Natural killer cell (primary cell): ENCODE results near the gene SHROOM3. TPM values are rescaled to one million over a fixed set of nuclear protein-coding genes. Genes with fewer than 3 reads are reported as not detected.

ENCODE experiments used
- ATAC-seq, 3 donors: fragments of 150-1000 bp in 2 of 3; fragments of 200-7000 bp in 1 of 3; cut with Tn5 transposase; 1 replicate in 1 of 3; 2 replicates in 2 of 3; pipeline ENCODE4 v1.10.0; 2021; ENCODE audit warnings: mild to moderate bottlenecking in 2 of 3, moderate library complexity in 2 of 3
- DNase-seq, 2 donors: peaks; one replicate each; pipeline versions ENCODE4 v3.0.0 to v3.0.0-alpha.2; 2013 to 2021; ENCODE audit warnings: mixed read lengths in 1 of 2
- H3K27ac ChIP-seq: one replicate; pipeline ENCODE4 v1.5.1; 2013; ENCODE audit warnings: mild to moderate bottlenecking, low read length
- H3K27me3 ChIP-seq: one replicate; pipeline ENCODE4 v1.6.1; 2013; ENCODE audit warnings: low read length; ENCODE audit not compliant: control insufficient read depth, insufficient read depth
- H3K36me3 ChIP-seq: one replicate; pipeline ENCODE4 v1.6.1; 2013; ENCODE audit warnings: low read length; ENCODE audit not compliant: control insufficient read depth, insufficient read depth
- H3K4me1 ChIP-seq: one replicate; pipeline ENCODE4 v1.6.1; 2013; ENCODE audit warnings: low read length; ENCODE audit not compliant: control insufficient read depth, insufficient read depth
- H3K4me3 ChIP-seq: one replicate; pipeline ENCODE4 v1.5.1; 2013; ENCODE audit warnings: low read length
- H3K9me3 ChIP-seq: one replicate; pipeline ENCODE4 v1.6.1; 2013; ENCODE audit warnings: low read length; ENCODE audit not compliant: control insufficient read depth, insufficient read depth
- H3K27ac Mint-ChIP-seq, 2 donors: one replicate each; pipeline ENCODE4 v1.8.0; 2022; ENCODE audit warnings: mild to moderate bottlenecking in 2 of 2, mixed read lengths in 2 of 2, moderate library complexity in 1 of 2
- H3K27me3 Mint-ChIP-seq, 2 donors: one replicate each; pipeline ENCODE4 v1.8.0; 2022; ENCODE audit warnings: low read depth in 2 of 2, mixed read lengths in 2 of 2
- H3K36me3 Mint-ChIP-seq: one replicate; pipeline ENCODE4 v1.8.0; 2022; ENCODE audit warnings: mixed read lengths
- H3K4me1 Mint-ChIP-seq, 2 donors: one replicate each; pipeline ENCODE4 v1.8.0; 2022; ENCODE audit warnings: mixed read lengths in 2 of 2
- H3K4me3 Mint-ChIP-seq: one replicate; pipeline ENCODE4 v1.8.0; 2022; ENCODE audit warnings: mild to moderate bottlenecking, moderate library complexity, mixed read lengths
- H3K9me3 Mint-ChIP-seq, 2 donors: one replicate each; pipeline ENCODE4 v1.8.0; 2022; ENCODE audit warnings: mixed read lengths in 2 of 2
- CTCF ChIP-seq: fragments of 200-600 bp; IDR thresholded peaks from one replicate; pipeline ENCODE4 v1.8.0; 2022; ENCODE audit warnings: antibody characterized with exemption
- WGBS: methylation state at CpG from one replicate; pipeline ENCODE4 v1.1.7; 2013; ENCODE audit warnings: missing lambda C conversion rate; ENCODE audit not compliant: insufficient coverage; 5-methylcytosine and 5-hydroxymethylcytosine counted together
- intact Hi-C: fragments of 100-400 bp; cut with micrococcal nuclease; formaldehyde crosslinking; loops from one replicate; pipeline ENCODE4 v1.14.2; 2022
- total RNA-seq, 4 donors: library from RNA; stranded (reverse); fragments of 120-200 nt in 1 of 4; gene quantifications; one replicate each; pipeline versions ENCODE4 v1.2.3 to v1.2.4, GENCODE V29; 2013 to 2022

The SHROOM3 gene
- total RNA-seq, 3 donors from 2014 or later (not counting 1 experiment from before 2014, with no cell fraction given), result 0.63 TPM; not detected in 2

GRCh38 chr4:76681996-76682395 lies 247.0 kb downstream of the SHROOM3 start:
- no peak overlapping the region for H3K27ac ChIP-seq
- H3K36me3 Mint-ChIP-seq, result no peaks in the 10 kb centered on the region
- no peaks in the 10 kb centered on the region for H3K4me1 Mint-ChIP-seq
- peaks cover 3% of the 10 kb centered on the region for H3K27me3 ChIP-seq
- peaks cover 27 to 32% of the 10 kb centered on the region in 2 donors for H3K27me3 Mint-ChIP-seq
- H3K4me3 ChIP-seq, result no peak overlapping the region
- no peak for TF ChIP-seq CTCF
- intact Hi-C loops, result no loop called here
- H3K36me3 ChIP-seq, result no peaks in the 10 kb centered on the region
- 73% methylated on average over 1 of the region's 1 CpG for whole genome bisulfite sequencing
- H3K9me3 ChIP-seq, result no peaks in the 10 kb centered on the region
- H3K27ac Mint-ChIP-seq, result no peak overlapping the region
- H3K4me3 Mint-ChIP-seq, result no peak overlapping the region
- no peak for DNase-seq
- no peaks in the 10 kb centered on the region for H3K9me3 Mint-ChIP-seq
- no peak for ATAC-seq
- H3K4me1 ChIP-seq, result no peaks in the 10 kb centered on the region

- no peak overlapping the region for H3K4me3 Mint-ChIP-seq
- H3K4me3 ChIP-seq, result no peak overlapping the region
- peaks cover 8% of the 10 kb centered on the region for H3K27me3 ChIP-seq
- no peaks in the 10 kb centered on the region for H3K36me3 Mint-ChIP-seq
- no peak overlapping the region for H3K27ac Mint-ChIP-seq
- no peaks in the 10 kb centered on the region for H3K9me3 Mint-ChIP-seq
- intact Hi-C loops, result no loop called here
- no peaks in the 10 kb centered on the region for H3K9me3 ChIP-seq
- 88% methylated on average over 2 of the region's 3 CpGs for WGBS
- peaks cover 37 to 41% of the 10 kb centered on the region in 2 donors for H3K27me3 Mint-ChIP-seq
- no peak overlapping the region for H3K27ac ChIP-seq
- no peak for TF ChIP-seq CTCF
- H3K4me1 ChIP-seq, result no peaks in the 10 kb centered on the region
- H3K36me3 ChIP-seq, result no peaks in the 10 kb centered on the region
- ATAC-seq (no peak), DNase-seq (no peak)
- H3K4me1 Mint-ChIP-seq, result no peaks in the 10 kb centered on the region
Observed at GRCh38 chr4:76683144-76683543, 248.1 kb downstream of the SHROOM3 start.

GRCh38 chr4:76687746-76688448 lies 252.9 kb downstream of the SHROOM3 start:
- Mint-ChIP-seq H3K4me3 (no peak overlapping the region), H3K27me3 (peaks cover 57 to 70% of the 10 kb centered on the region in 2 donors), H3K4me1 (peaks cover 5 to 14% of the 10 kb centered on the region in 2 donors), H3K27ac (no peak overlapping the region), H3K36me3 (no peaks in the 10 kb centered on the region), H3K9me3 (no peaks in the 10 kb centered on the region)
- no peak overlapping the region for H3K4me3 ChIP-seq
- no peaks in the 10 kb centered on the region for H3K9me3 ChIP-seq
- H3K4me1 ChIP-seq, result peaks cover 11% of the 10 kb centered on the region
- ATAC-seq (no peak), DNase-seq (no peak)
- H3K27me3 ChIP-seq, result peaks cover 25% of the 10 kb centered on the region
- H3K36me3 ChIP-seq, result no peaks in the 10 kb centered on the region
- 61% methylated on average over 5 of the region's 5 CpGs for WGBS
- no peak overlapping the region for H3K27ac ChIP-seq
- intact Hi-C loops, result no loop called here
- TF ChIP-seq CTCF, result no peak
